ENCODE data around the gene TENM3. TPM values are rescaled to one million over a fixed set of nuclear protein-coding genes. Genes with fewer than 3 reads are reported as not detected.

Gene TENM3
- total and polyA plus RNA-seq, 2 donors = 2.8 to 26.6 TPM

GRCh38 chr4:182645511-182645910 lies 402.3 kb downstream of the TENM3 start:
- no peaks in the 10 kb centered on the region for H3K4me1 ChIP-seq (ENCODE audit: insufficient read depth)
- 90% methylated on average over 1 of the region's 1 CpG for WGBS
- no peak for DNase-seq (ENCODE audit: extremely low spot score)
- H3K36me3 ChIP-seq (ENCODE audit: insufficient read depth) = no peaks in the 10 kb centered on the region
- H3K27ac ChIP-seq (ENCODE audit: low read depth) = no peak overlapping the region
- H3K4me3 ChIP-seq (ENCODE audit: low read depth, low read length) = no peak overlapping the region

- H3K4me3 ChIP-seq (ENCODE audit: low read depth, low read length) = no peak overlapping the region
- H3K4me1 ChIP-seq (ENCODE audit: insufficient read depth) = no peaks in the 10 kb centered on the region
- H3K36me3 ChIP-seq (ENCODE audit: insufficient read depth) = no peaks in the 10 kb centered on the region
- no peak for DNase-seq (ENCODE audit: extremely low spot score)
- WGBS = 78% methylated on average over 4 of the region's 4 CpGs
- no peak overlapping the region for H3K27ac ChIP-seq (ENCODE audit: low read depth)
Observed at GRCh38 chr4:182647646-182648300, 404.6 kb downstream of the TENM3 start.

GRCh38 chr4:182648766-182649165 lies 405.6 kb downstream of the TENM3 start:
- Histone ChIP-seq H3K4me1 (ENCODE audit: insufficient read depth) (no peaks in the 10 kb centered on the region), H3K4me3 (ENCODE audit: low read depth, low read length) (no peak overlapping the region), H3K27ac (ENCODE audit: low read depth) (no peak overlapping the region), H3K36me3 (ENCODE audit: insufficient read depth) (no peaks in the 10 kb centered on the region)
- no peak for DNase-seq (ENCODE audit: extremely low spot score)

- Histone ChIP-seq H3K36me3 (ENCODE audit: insufficient read depth) (no peaks in the 10 kb centered on the region), H3K27ac (ENCODE audit: low read depth) (no peak overlapping the region), H3K4me3 (ENCODE audit: low read depth, low read length) (no peak overlapping the region), H3K4me1 (ENCODE audit: insufficient read depth) (no peaks in the 10 kb centered on the region)
- WGBS = 91% methylated on average over 8 of the region's 8 CpGs
- no peak for DNase-seq (ENCODE audit: extremely low spot score)
Observed at GRCh38 chr4:182649698-182650477, 406.7 kb downstream of the TENM3 start.

- H3K4me1 ChIP-seq (ENCODE audit: insufficient read depth) = no peaks in the 10 kb centered on the region
- no peak for DNase-seq (ENCODE audit: extremely low spot score)
- WGBS = 88% methylated on average over 3 of the region's 3 CpGs
- H3K27ac ChIP-seq (ENCODE audit: low read depth) = no peak overlapping the region
- no peak overlapping the region for H3K4me3 ChIP-seq (ENCODE audit: low read depth, low read length)
- H3K36me3 ChIP-seq (ENCODE audit: insufficient read depth) = no peaks in the 10 kb centered on the region
Observed at GRCh38 chr4:182653596-182653995, 410.4 kb downstream of the TENM3 start.

GRCh38 chr4:182655340-182655739 lies 412.1 kb downstream of the TENM3 start:
- DNase-seq (ENCODE audit: extremely low spot score) = no peak
- H3K36me3 ChIP-seq (ENCODE audit: insufficient read depth) = no peaks in the 10 kb centered on the region
- WGBS = 80% methylated on average over 7 of the region's 7 CpGs
- H3K4me1 ChIP-seq (ENCODE audit: insufficient read depth) = no peaks in the 10 kb centered on the region
- H3K4me3 ChIP-seq (ENCODE audit: low read depth, low read length) = no peak overlapping the region
- no peak overlapping the region for H3K27ac ChIP-seq (ENCODE audit: low read depth)

GRCh38 chr4:182662551-182662950 lies 419.3 kb downstream of the TENM3 start:
- Histone ChIP-seq H3K27ac (ENCODE audit: low read depth) (no peak overlapping the region), H3K4me3 (ENCODE audit: low read depth, low read length) (no peak overlapping the region), H3K4me1 (ENCODE audit: insufficient read depth) (no peaks in the 10 kb centered on the region), H3K36me3 (ENCODE audit: insufficient read depth) (no peaks in the 10 kb centered on the region)
- no peak for DNase-seq (ENCODE audit: extremely low spot score)
- 73% methylated on average over 2 of the region's 2 CpGs for WGBS

- Histone ChIP-seq H3K4me1 (ENCODE audit: insufficient read depth) (no peaks in the 10 kb centered on the region), H3K36me3 (ENCODE audit: insufficient read depth) (no peaks in the 10 kb centered on the region), H3K4me3 (ENCODE audit: low read depth, low read length) (no peak overlapping the region), H3K27ac (ENCODE audit: low read depth) (no peak overlapping the region)
- 59% methylated on average over 3 of the region's 3 CpGs for WGBS
- DNase-seq (ENCODE audit: extremely low spot score) = no peak
Observed at GRCh38 chr4:182671231-182671630, 428.0 kb downstream of the TENM3 start.

- no peak overlapping the region for H3K4me3 ChIP-seq (ENCODE audit: low read depth, low read length)
- no peaks in the 10 kb centered on the region for H3K36me3 ChIP-seq (ENCODE audit: insufficient read depth)
- no peak overlapping the region for H3K27ac ChIP-seq (ENCODE audit: low read depth)
- 67% methylated on average over 5 of the region's 5 CpGs for WGBS
- H3K4me1 ChIP-seq (ENCODE audit: insufficient read depth) = no peaks in the 10 kb centered on the region
- no peak for DNase-seq (ENCODE audit: extremely low spot score)
Observed at GRCh38 chr4:182671749-182672148, 428.5 kb downstream of the TENM3 start.

GRCh38 chr4:182678590-182678989 lies 435.4 kb downstream of the TENM3 start:
- H3K36me3 ChIP-seq (ENCODE audit: insufficient read depth) = no peaks in the 10 kb centered on the region
- 79% methylated on average over 4 of the region's 4 CpGs for WGBS
- H3K4me3 ChIP-seq (ENCODE audit: low read depth, low read length) = no peak overlapping the region
- no peaks in the 10 kb centered on the region for H3K4me1 ChIP-seq (ENCODE audit: insufficient read depth)
- no peak for DNase-seq (ENCODE audit: extremely low spot score)
- H3K27ac ChIP-seq (ENCODE audit: low read depth) = no peak overlapping the region

GRCh38 chr4:182679533-182679932 lies 436.3 kb downstream of the TENM3 start:
- no peak overlapping the region for H3K27ac ChIP-seq (ENCODE audit: low read depth)
- H3K4me1 ChIP-seq (ENCODE audit: insufficient read depth) = no peaks in the 10 kb centered on the region
- H3K4me3 ChIP-seq (ENCODE audit: low read depth, low read length) = no peak overlapping the region
- DNase-seq (ENCODE audit: extremely low spot score) = no peak
- WGBS = 59% methylated on average over 11 of the region's 11 CpGs
- no peaks in the 10 kb centered on the region for H3K36me3 ChIP-seq (ENCODE audit: insufficient read depth)

GRCh38 chr4:182680234-182680653 lies 437.0 kb downstream of the TENM3 start:
- 50% methylated on average over 15 of the region's 15 CpGs for WGBS
- H3K36me3 ChIP-seq (ENCODE audit: insufficient read depth) = no peaks in the 10 kb centered on the region
- H3K27ac ChIP-seq (ENCODE audit: low read depth) = no peak overlapping the region
- H3K4me1 ChIP-seq (ENCODE audit: insufficient read depth) = no peaks in the 10 kb centered on the region
- DNase-seq (ENCODE audit: extremely low spot score) = no peak
- no peak overlapping the region for H3K4me3 ChIP-seq (ENCODE audit: low read depth, low read length)

GRCh38 chr4:182683661-182684060 lies 440.5 kb downstream of the TENM3 start:
- H3K4me3 ChIP-seq (ENCODE audit: low read depth, low read length) = no peak overlapping the region
- no peak for DNase-seq (ENCODE audit: extremely low spot score)
- no peak overlapping the region for H3K27ac ChIP-seq (ENCODE audit: low read depth)
- H3K36me3 ChIP-seq (ENCODE audit: insufficient read depth) = no peaks in the 10 kb centered on the region
- H3K4me1 ChIP-seq (ENCODE audit: insufficient read depth) = no peaks in the 10 kb centered on the region
- 58% methylated on average over 5 of the region's 5 CpGs for WGBS

- Histone ChIP-seq H3K27ac (ENCODE audit: low read depth) (no peak overlapping the region), H3K36me3 (ENCODE audit: insufficient read depth) (no peaks in the 10 kb centered on the region), H3K4me3 (ENCODE audit: low read depth, low read length) (no peak overlapping the region), H3K4me1 (ENCODE audit: insufficient read depth) (no peaks in the 10 kb centered on the region)
- DNase-seq (ENCODE audit: extremely low spot score) = no peak
Observed at GRCh38 chr4:182684796-182685195, 441.6 kb downstream of the TENM3 start.

All from urinary bladder (tissue), 4 donors.